ENCODE data around the gene PNPLA5. TPM values are rescaled to one million over a fixed set of nuclear protein-coding genes. Genes with fewer than 3 reads are reported as not detected.

The PNPLA5 gene
- total and polyA plus RNA-seq, 9 of the 15 experiments (the other 6 are each of a cell fraction or from before 2014, with no cell fraction given): not detected

DNA sequence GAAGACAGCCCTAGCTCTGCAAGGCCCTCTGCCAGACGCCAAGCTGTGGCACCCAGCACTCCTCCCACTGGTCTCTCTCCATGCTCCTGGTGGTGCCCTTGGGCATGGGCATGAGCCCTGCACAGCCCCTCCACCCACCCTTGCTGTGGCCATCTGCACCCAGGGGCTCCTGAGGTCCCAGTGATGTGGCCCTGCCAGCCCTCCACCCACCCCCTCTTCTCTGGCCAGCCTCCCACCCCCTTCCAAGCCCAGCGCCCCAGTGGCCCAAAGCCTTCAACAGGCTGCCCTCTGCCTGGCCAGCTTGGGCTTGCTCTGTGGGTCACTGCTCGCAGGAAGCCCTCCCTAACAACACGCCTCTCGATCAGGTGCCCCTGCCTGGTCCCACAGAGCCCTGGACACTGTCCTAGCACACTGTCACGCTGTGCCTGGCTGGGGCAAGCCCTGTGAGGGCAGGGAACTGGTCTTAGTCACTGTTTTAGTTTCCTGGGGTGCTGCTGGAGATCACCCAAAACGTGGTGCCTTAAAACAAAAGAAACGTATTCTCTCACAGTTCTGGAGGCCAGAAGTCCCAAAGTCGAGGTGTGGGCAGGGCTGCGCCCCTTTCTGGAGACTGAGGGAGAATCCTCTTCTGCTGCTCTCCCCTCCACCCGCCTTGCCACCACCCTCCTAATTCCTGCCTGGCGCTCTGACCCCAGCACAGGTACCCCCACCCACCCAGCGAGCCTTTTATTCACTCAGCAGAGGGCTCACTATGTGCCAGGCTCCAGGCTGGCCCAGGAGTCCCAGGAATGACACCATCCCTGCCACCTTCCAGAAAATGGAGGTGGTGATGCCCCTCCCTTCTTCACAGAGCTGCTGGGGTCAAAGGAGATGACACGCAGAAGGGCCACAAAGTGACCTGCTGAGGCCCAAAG lies 44.2 kb downstream of the PNPLA5 start (continued):
- TF ChIP-seq, protein P1, sequence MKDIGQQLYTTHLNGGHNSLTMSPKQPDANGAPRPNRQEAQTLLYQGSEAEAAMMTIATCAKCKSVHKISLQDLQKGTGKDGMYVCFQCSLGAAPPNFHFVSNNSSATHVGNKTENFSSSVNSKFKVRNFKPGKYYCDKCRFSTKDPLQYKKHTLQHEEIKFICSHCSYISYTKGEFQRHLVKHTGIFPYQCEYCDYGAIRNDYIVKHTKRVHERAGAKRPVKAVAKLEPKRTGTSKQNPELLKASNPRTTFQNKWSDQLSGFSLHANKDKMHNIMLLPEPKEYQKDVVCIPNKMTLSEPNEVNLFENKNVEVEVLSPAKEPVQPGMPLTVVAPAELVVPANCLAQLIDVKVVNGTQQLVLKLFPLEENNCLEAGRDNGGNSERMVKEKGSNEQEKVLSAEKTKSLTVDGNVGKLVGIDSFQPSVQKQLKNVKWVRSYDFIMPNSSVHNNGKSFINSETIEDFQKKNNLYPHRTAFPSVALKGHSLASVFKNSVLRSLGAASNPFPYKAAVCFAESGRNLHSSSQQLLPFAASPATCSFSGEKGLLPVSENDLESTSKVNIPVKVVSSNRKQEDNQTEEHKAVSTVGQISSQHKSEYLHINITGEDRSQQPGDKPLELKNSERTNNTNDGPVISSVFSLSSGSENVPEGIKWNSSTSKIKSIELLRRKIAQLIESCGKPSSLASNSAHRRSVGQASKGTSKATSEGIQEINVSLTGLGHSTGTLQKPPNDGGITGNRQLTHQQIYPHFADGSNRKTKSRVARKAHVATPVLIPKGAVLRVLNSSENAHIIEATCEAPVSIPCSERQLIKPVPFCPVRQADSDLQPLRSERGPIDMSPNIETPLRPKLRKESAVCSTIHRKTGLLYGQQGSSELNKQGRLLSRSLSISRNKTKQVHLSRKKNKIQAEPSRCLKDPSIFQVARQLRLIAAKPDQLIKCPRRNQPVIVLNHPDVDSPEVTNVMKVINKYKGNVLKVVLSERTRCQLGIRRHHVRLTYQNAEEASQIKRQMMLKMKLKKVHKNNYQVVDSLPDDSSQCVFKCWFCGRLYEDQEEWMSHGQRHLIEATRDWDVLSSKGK (CRISPR knock-in tag; IDR thresholded peaks at IDR 0.05): no peak
- TF ChIP-seq NONO (IDR thresholded peaks at IDR 0.05; ENCODE audit: low read depth in 2 of 2, low read length in 1 of 2) (no peak), RBM39 (optimal IDR thresholded peaks at IDR 0.05; ENCODE audit: low read depth, low read length) (no peak), PTRF (tag; IDR thresholded peaks at IDR 0.05) (no peak), HOXB6 (CRISPR knock-in tag; IDR thresholded peaks at IDR 0.05; ENCODE audit: borderline replicate concordance) (no peak)

DNA sequence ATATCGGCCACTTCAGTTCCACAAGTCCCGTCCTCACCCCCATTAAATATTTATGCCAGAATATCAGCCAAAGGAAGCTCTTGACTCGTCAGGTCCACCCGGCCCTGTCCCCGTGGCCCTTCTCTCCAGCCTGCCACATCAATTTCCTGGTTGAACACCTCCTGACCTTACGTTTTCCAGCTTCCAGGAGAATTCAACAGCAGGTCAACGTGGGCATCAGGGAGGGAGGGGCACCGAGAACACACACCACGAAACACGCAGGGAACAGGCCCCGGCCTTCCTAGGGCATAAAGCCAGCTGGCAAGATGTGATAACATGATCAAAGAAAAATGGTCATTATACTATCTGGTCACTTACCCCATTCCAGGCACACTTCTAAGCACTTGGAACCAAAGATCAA lies 44.8 kb downstream of the PNPLA5 start:
- no peak overlapping the region for H3K9ac ChIP-seq (ENCODE audit: insufficient read depth in 1 of 2, low read depth in 2 of 2, low read length in 2 of 2)
- H3K4me3 ChIP-seq: no peak overlapping the region
- peaks cover 9 to 38% of the 10 kb centered on the region in 2 experiments; a peak in 4 of 5 replicates for H3K27me3 ChIP-seq (ENCODE audit: control insufficient read depth in 2 of 2, insufficient read depth in 2 of 2, low read length in 2 of 2)
- H3K36me3 ChIP-seq (ENCODE audit: control insufficient read depth, insufficient read depth, low read length): no peaks in the 10 kb centered on the region
- H2AFZ ChIP-seq (ENCODE audit: low read depth, low read length): no peak overlapping the region
- BruUV-seq (replicated peaks): no TSS peak
- ATAC-seq (no peak), FAIRE-seq (no peak), DNase-seq (ENCODE audit: extremely low read depth in 1 of 4, low spot score in 3 of 4) (no peak)
- WGBS (ENCODE audit: insufficient coverage, low coverage, missing lambda C conversion rate): 0% methylated on average over 7 of the region's 11 CpGs
- H3K9me1 ChIP-seq (ENCODE audit: control insufficient read depth, insufficient read depth, low read length): no peaks in the 10 kb centered on the region
- no peaks in the 10 kb centered on the region for H3K79me2 ChIP-seq (ENCODE audit: control insufficient read depth, insufficient read depth, low read length)
- no peaks in the 10 kb centered on the region for H4K20me1 ChIP-seq (replicated peaks; ENCODE audit: control insufficient read depth, insufficient read depth, low read length)
- TF ChIP-seq KLF10 (CRISPR knock-in tag; IDR thresholded peaks at IDR 0.05) (no peak), ZNF583 (CRISPR knock-in tag; IDR thresholded peaks at IDR 0.05) (no peak), ILF3 (IDR thresholded peaks at IDR 0.05; ENCODE audit: borderline replicate concordance) (no peak), TOE1 (IDR thresholded peaks at IDR 0.05; ENCODE audit: borderline replicate concordance) (no peak), TOE1 (CRISPR knock-in tag; IDR thresholded peaks at IDR 0.05; ENCODE audit: borderline replicate concordance, low read depth) (no peak), MEF2D (tag; conservative IDR thresholded peaks at IDR 0.05; ENCODE audit: low read depth) (no peak), ZEB2 (IDR thresholded peaks at IDR 0.05) (no peak), CAMTA2 (CRISPR knock-in tag; conservative IDR thresholded peaks at IDR 0.05) (no peak), GTF2F1 (IDR thresholded peaks at IDR 0.05; ENCODE audit: low read depth, low read length) (no peak), MEIS2 (IDR thresholded peaks at IDR 0.05; ENCODE audit: partially characterized antibody) (no peak)
- TF ChIP-seq, protein P2, sequence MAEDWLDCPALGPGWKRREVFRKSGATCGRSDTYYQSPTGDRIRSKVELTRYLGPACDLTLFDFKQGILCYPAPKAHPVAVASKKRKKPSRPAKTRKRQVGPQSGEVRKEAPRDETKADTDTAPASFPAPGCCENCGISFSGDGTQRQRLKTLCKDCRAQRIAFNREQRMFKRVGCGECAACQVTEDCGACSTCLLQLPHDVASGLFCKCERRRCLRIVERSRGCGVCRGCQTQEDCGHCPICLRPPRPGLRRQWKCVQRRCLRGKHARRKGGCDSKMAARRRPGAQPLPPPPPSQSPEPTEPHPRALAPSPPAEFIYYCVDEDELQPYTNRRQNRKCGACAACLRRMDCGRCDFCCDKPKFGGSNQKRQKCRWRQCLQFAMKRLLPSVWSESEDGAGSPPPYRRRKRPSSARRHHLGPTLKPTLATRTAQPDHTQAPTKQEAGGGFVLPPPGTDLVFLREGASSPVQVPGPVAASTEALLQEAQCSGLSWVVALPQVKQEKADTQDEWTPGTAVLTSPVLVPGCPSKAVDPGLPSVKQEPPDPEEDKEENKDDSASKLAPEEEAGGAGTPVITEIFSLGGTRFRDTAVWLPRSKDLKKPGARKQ (CRISPR knock-in tag; IDR thresholded peaks at IDR 0.05): no peak
- H3K27ac ChIP-seq (ENCODE audit: extremely low read depth, low read depth, low read length): no peak overlapping the region
- no peaks in the 10 kb centered on the region; a peak in 1 of 5 replicates for H3K4me1 ChIP-seq (replicated peaks in 1 of 2; ENCODE audit: control insufficient read depth in 2 of 2, insufficient read depth in 2 of 2, low read length in 2 of 2)
- ChIA-PET POLR2A (no interaction called here), CTCF (ENCODE audit: low intra/inter-chr PET ratio) (no interaction called here)
- intact Hi-C loops (cut with micrococcal nuclease) (no loop called here), in situ Hi-C loops (cut with MboI) (no loop called here)
- no peak overlapping the region for H3K4me2 ChIP-seq (ENCODE audit: insufficient read depth, low read length)
- H3K9me3 ChIP-seq (replicated peaks; ENCODE audit: control insufficient read depth, insufficient read depth, low read depth, low read length): no peaks in the 10 kb centered on the region
